ENCODE measurements around the gene ANTXR2. TPM values are rescaled to one million over a fixed set of nuclear protein-coding genes. Genes with fewer than 3 reads are reported as not detected.
"Not testable (repeated sequence)": the region's sequence is repeated elsewhere in the genome, so short reads cannot be mapped to it uniquely, and the experiment has no call there.

The ANTXR2 gene
- total RNA-seq, 2 donors from 2014 or later = 2.2 to 4.5 TPM

GRCh38 chr4:79899481-79899880 lies 173.5 kb downstream of the ANTXR2 start:
- no peak overlapping the region for H3K27ac Mint-ChIP-seq
- H3K36me3 Mint-ChIP-seq = no peaks in the 10 kb centered on the region
- no peak for ATAC-seq
- no peaks in the 10 kb centered on the region for H3K9me3 Mint-ChIP-seq
- DNase-seq (ENCODE audit: low spot score in 2 of 2) = no peak

- no peak for DNase-seq (ENCODE audit: low spot score in 2 of 2)
- Mint-ChIP-seq H3K9me3 (no peaks in the 10 kb centered on the region), H3K27ac (no peak overlapping the region), H3K36me3 (no peaks in the 10 kb centered on the region)
- no peak for ATAC-seq
These were observed 175.0 kb downstream of the ANTXR2 start for GRCh38 chr4:79898055-79898454.

- Mint-ChIP-seq H3K36me3 (no peaks in the 10 kb centered on the region), H3K9me3 (no peaks in the 10 kb centered on the region), H3K27ac (no peak overlapping the region)
- DNase-seq (ENCODE audit: low spot score in 2 of 2) (no peak), ATAC-seq (no peak)
These were observed 175.9 kb downstream of the ANTXR2 start for GRCh38 chr4:79897174-79897573.

- ATAC-seq (no peak), DNase-seq (ENCODE audit: low spot score in 2 of 2) (no peak)
- Mint-ChIP-seq H3K9me3 (peaks cover 0 to 2% of the 10 kb centered on the region in 2 donors), H3K36me3 (no peaks in the 10 kb centered on the region), H3K27ac (no peak overlapping the region)
These were observed 179.6 kb downstream of the ANTXR2 start for GRCh38 chr4:79893456-79893855.

- not testable (repeated sequence) for DNase-seq (ENCODE audit: low spot score in 2 of 2); ATAC-seq; H3K9me3 Mint-ChIP-seq; H3K36me3 Mint-ChIP-seq; H3K27ac Mint-ChIP-seq
These were observed 184.0 kb downstream of the ANTXR2 start for GRCh38 chr4:79889026-79889425.

- ATAC-seq = no peak
- no peak for DNase-seq (ENCODE audit: low spot score in 2 of 2)
- Mint-ChIP-seq H3K27ac (no peak overlapping the region), H3K9me3 (peaks cover 0 to 4% of the 10 kb centered on the region in 2 donors), H3K36me3 (no peaks in the 10 kb centered on the region)
These were observed 186.5 kb downstream of the ANTXR2 start for GRCh38 chr4:79886557-79886956.

GRCh38 chr4:79886021-79886420 lies 187.0 kb downstream of the ANTXR2 start:
- Mint-ChIP-seq H3K27ac (no peak overlapping the region), H3K9me3 (peaks cover 0 to 4% of the 10 kb centered on the region in 2 donors), H3K36me3 (no peaks in the 10 kb centered on the region)
- DNase-seq (ENCODE audit: low spot score in 2 of 2) (no peak), ATAC-seq (no peak)

- H3K36me3 Mint-ChIP-seq = peaks cover 1 to 2% of the 10 kb centered on the region in 2 donors
- DNase-seq (ENCODE audit: low spot score in 2 of 2) = no peak
- peaks cover 1 to 3% of the 10 kb centered on the region in 2 donors for H3K9me3 Mint-ChIP-seq
- no peak for ATAC-seq
- no peak overlapping the region for H3K27ac Mint-ChIP-seq
These were observed 189.7 kb downstream of the ANTXR2 start for GRCh38 chr4:79883290-79883689.

- H3K9me3 Mint-ChIP-seq = peaks cover 6 to 8% of the 10 kb centered on the region in 2 donors
- DNase-seq (ENCODE audit: low spot score in 2 of 2) = no peak
These were observed 190.2 kb downstream of the ANTXR2 start for GRCh38 chr4:79882806-79883205.

GRCh38 chr4:79881407-79881806 lies 191.6 kb downstream of the ANTXR2 start:
- peaks cover 8 to 12% of the 10 kb centered on the region in 2 donors for H3K9me3 Mint-ChIP-seq
- DNase-seq (ENCODE audit: low spot score in 2 of 2) = no peak
- no peak overlapping the region for H3K27ac Mint-ChIP-seq
- H3K36me3 Mint-ChIP-seq = peaks cover 7 to 9% of the 10 kb centered on the region in 2 donors
- no peak for ATAC-seq

More at GRCh38 chr4:79882806-79883205, 190.2 kb downstream of the ANTXR2 start:
- Mint-ChIP-seq H3K36me3 (peaks cover 6 to 7% of the 10 kb centered on the region in 2 donors), H3K27ac (no peak overlapping the region)
- no peak for ATAC-seq

GRCh38 chr4:79877511-79877910 lies 195.5 kb downstream of the ANTXR2 start:
- Mint-ChIP-seq H3K9me3 (peaks cover 8 to 12% of the 10 kb centered on the region in 2 donors), H3K27ac (no peak overlapping the region), H3K36me3 (peaks cover 7 to 9% of the 10 kb centered on the region in 2 donors)
- DNase-seq (ENCODE audit: low spot score in 2 of 2) (no peak), ATAC-seq (no peak)

- Mint-ChIP-seq H3K27ac (no peak overlapping the region), H3K9me3 (peaks cover 8 to 12% of the 10 kb centered on the region in 2 donors), H3K36me3 (peaks cover 7 to 9% of the 10 kb centered on the region in 2 donors)
- no peak for ATAC-seq
- DNase-seq (ENCODE audit: low spot score in 2 of 2) = no peak
These were observed 197.6 kb downstream of the ANTXR2 start for GRCh38 chr4:79875344-79875899.

GRCh38 chr4:79874197-79874596 lies 198.8 kb downstream of the ANTXR2 start:
- ATAC-seq = no peak
- no peak overlapping the region for H3K27ac Mint-ChIP-seq
- no peak for DNase-seq (ENCODE audit: low spot score in 2 of 2)

GRCh38 chr4:79872738-79873137 lies 200.3 kb downstream of the ANTXR2 start:
- no peak overlapping the region for H3K27ac Mint-ChIP-seq
- peaks cover under 1% of the 10 kb centered on the region in 2 donors for H3K36me3 Mint-ChIP-seq
- H3K9me3 Mint-ChIP-seq = peaks cover 1 to 4% of the 10 kb centered on the region in 2 donors
- ATAC-seq = no peak
- no peak for DNase-seq (ENCODE audit: low spot score in 2 of 2)

More at GRCh38 chr4:79874197-79874596, 198.8 kb downstream of the ANTXR2 start:
- Mint-ChIP-seq H3K9me3 (peaks cover 8 to 12% of the 10 kb centered on the region in 2 donors), H3K36me3 (peaks cover 7 to 9% of the 10 kb centered on the region in 2 donors)

- ATAC-seq (no peak), DNase-seq (ENCODE audit: low spot score in 2 of 2) (no peak)
- Mint-ChIP-seq H3K27ac (no peak overlapping the region), H3K36me3 (no peaks in the 10 kb centered on the region), H3K9me3 (no peaks in the 10 kb centered on the region)
These were observed 201.1 kb downstream of the ANTXR2 start for GRCh38 chr4:79871961-79872360.

GRCh38 chr4:79869597-79870237 lies 203.3 kb downstream of the ANTXR2 start:
- ATAC-seq = no peak
- no peaks in the 10 kb centered on the region for H3K36me3 Mint-ChIP-seq
- no peak overlapping the region for H3K27ac Mint-ChIP-seq
- DNase-seq (ENCODE audit: low spot score in 2 of 2) = no peak
- H3K9me3 Mint-ChIP-seq = no peaks in the 10 kb centered on the region

GRCh38 chr4:79865201-79865597 lies 207.8 kb downstream of the ANTXR2 start:
- no peaks in the 10 kb centered on the region for H3K9me3 Mint-ChIP-seq
- no peaks in the 10 kb centered on the region for H3K36me3 Mint-ChIP-seq
- ATAC-seq = no peak
- no peak for DNase-seq (ENCODE audit: low spot score in 2 of 2)
- no peak overlapping the region for H3K27ac Mint-ChIP-seq
